AG09319 (cell line): ENCODE measurements around the gene TBCEL.

Experiments
- DNase-seq: peaks from one replicate; pipeline ENCODE4 v3.0.0-alpha.2; 2010; ENCODE audit warnings: low read depth; ENCODE audit errors: extremely low read depth
- CTCF ChIP-seq: IDR thresholded peaks from 2 replicates; pipeline ENCODE4 v1.5.1; 2011; ENCODE audit warnings: low read depth, mild to moderate bottlenecking, inconsistent platforms, low read length, moderate library complexity

TBCEL gene

GRCh38 chr11:121053244-121053643 lies 29.3 kb downstream of the TBCEL start:
- TF ChIP-seq CTCF = no peak

GRCh38 chr11:121054266-121054665 lies 30.4 kb downstream of the TBCEL start:
- DNase-seq = no peak

More at GRCh38 chr11:121053244-121053643, 29.3 kb downstream of the TBCEL start:
- DNase-seq = no peak

GRCh38 chr11:121055076-121055475 lies 31.2 kb downstream of the TBCEL start:
- no peak for TF ChIP-seq CTCF
- no peak for DNase-seq

More at GRCh38 chr11:121054266-121054665, 30.4 kb downstream of the TBCEL start:
- no peak for TF ChIP-seq CTCF

GRCh38 chr11:121057922-121058321 lies 34.0 kb downstream of the TBCEL start:
- no peak for TF ChIP-seq CTCF
- no peak for DNase-seq

GRCh38 chr11:121058941-121059340 lies 35.0 kb downstream of the TBCEL start:
- no peak for DNase-seq
- TF ChIP-seq CTCF = no peak

- no peak for TF ChIP-seq CTCF
- DNase-seq = no peak
Measured at GRCh38 chr11:121059605-121060004, 35.7 kb downstream of the TBCEL start.

- peak; percentile 14 for TF ChIP-seq CTCF
- no peak for DNase-seq
Measured at GRCh38 chr11:121063728-121064127, 39.8 kb downstream of the TBCEL start.
